ENCODE measurements around the gene LCE1E. TPM values are rescaled to one million over a fixed set of nuclear protein-coding genes. Genes with fewer than 3 reads are reported as not detected.

The LCE1E gene
- total RNA-seq: 0.59 TPM

GRCh38 chr1:152786077-152786476 is at the start of gene LCE1E:
LCE1E (plus strand) TSS chr1:152786257; CDS start chr1:152787300, 1,043 bp downstream.
- no peak for DNase-seq

DNA sequence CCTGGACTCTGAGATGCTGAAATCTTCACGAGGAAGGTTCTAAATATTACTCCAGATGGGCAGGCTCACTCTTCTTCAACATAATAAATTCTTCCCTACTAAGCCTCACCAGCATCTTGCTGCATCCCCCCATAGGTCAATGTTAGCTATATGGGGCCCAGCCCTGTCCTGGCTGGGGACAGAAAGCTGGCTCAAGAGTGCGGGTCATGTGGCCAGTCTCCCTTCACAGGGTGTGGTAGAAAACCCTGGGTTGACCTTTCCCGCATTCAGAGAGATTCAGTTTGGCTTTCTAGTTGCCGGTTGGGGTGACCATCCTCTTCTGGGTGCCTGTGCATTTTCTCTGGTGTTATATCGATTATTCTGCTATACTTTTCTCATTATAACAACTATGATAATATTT is 48.1 kb upstream of the LCE1E start:
- DNase-seq: no peak

DNA sequence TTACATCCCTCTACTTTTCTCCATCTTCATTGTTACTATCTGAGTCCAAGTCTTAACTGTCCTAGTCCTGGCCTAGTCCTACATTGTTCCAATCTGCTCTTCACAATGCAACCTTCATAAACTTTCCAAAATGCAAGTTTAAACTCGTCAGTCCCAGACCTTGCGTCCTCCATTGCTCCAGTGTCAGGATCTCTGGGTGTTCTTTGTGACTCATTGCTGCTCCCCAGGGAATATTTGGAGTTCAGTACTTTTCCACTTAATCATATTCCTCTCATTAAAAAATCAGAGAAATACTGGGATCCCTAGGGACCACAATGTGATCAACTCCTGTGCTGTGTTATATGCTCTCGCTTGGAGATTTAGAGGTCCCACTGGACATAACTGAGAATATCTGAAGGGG is 46.2 kb upstream of the LCE1E start:
- DNase-seq: no peak

GRCh38 chr1:152741656-152742055 is 44.4 kb upstream of the LCE1E start:
- DNase-seq: no peak

DNA sequence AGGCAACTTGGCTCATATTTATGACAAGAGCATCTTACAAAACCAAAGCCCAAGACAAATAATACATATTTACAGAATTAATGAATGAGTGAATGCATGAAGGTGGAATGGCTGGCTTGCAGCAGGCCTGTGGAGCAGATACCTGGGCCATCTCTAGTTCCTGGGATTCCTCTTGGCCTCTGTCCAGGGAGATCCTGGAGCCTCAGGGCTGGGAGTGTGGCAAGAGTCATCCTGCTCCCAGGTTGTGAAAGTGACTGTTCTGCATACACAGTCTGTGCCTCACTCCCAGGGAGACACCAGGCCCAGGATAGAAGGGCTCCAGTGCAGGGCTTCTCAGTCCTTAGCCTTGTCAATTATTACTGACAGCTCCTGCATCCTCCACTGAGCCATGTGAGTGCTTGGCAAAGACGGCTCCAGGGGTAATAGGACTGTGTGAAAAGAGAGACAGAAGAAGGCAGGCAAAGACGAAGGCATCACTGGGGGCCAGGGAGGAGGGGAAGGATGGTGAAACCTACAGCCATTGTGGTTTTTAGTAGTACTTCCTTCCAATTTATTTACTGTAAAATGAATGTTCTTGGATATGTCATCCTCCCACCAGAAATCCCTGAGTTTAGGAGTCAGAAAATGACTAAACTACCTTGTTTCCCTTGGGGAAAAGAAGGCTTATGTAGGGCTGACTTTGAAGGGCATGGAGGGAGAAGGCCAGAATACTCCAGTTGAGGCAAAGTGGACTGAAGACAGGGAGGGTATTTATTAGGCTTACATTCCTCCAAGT is 42.5 kb upstream of the LCE1E start:
- no peak for DNase-seq

DNA sequence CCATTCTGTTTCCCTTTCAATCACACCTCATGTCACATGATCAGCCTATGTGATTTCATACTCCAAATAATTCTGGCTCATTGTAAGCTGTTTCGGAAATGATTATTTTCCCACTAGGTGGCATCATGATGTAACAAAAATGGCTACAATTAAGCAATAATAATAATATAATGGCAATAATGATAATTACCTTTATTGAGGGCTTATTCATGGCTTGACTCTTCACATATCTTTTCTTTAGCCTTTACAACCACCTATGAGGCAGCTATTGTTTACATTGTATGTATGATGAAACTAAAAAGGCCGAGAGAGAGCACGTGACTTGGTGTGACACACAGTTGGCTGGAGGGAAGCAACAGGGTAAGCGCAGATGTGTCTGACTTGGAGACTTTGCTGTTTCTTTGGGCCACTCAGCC is 40.8 kb upstream of the LCE1E start:
- no peak for DNase-seq

GRCh38 chr1:152745765-152746444 is 40.2 kb upstream of the LCE1E start:
- DNase-seq: no peak

GRCh38 chr1:152747831-152748230 is 38.2 kb upstream of the LCE1E start:
- DNase-seq: no peak

DNA sequence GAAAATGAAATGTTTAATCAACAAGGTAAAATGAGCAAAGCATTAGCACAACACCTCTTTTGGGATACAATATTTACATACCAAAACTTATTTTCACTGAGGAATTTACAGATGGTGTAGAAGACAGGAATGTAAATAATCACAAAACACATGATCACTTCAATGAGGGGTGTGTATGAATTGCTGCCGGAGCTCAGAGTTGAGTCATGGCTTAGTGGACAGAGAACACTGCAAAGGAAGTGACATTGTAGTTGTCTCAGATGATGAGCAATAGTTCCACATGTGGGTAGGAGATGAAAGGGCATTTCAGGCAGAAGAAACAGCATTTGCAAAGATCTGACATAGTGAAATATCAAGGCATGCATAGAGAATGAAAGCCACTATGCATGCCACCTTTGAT is 33.8 kb upstream of the LCE1E start:
- no peak for DNase-seq

DNA sequence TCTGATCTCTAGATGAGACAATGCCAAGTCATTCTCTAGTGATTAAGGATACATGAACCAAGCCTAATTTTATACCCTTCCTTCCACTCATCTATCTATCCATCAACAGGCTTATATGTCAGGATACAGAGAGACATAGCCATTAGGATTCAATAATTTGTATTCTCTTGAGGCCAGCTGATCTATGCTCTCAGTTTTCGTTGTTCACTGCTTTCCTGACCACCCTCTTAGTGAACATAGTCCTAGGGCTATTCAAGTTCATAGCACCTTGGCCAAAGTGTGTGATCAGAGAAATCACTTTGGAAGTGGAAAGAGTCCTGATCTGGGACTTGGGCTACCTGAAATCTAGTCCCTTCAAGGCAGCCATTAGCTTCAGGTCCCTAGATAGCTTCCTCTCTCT is 32.5 kb upstream of the LCE1E start:
- DNase-seq: no peak

DNA sequence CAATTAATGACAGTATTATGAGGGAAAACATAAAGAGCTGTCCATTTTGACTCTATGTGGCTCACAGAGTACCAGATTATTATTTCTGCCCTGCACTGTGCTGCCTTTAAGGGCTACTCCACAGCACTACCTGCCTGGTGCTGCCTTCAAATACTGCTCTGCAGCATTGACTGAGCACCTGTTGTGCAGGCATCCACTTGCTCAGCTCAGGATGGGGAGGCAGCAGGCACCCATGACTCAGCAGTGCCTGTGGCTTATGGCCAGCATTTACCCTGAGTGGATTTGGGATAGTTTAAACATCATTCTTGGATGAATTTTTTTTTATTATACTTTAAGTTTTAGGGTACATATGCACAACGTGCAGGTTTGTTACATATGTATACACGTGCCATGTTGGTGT is 29.2 kb upstream of the LCE1E start:
- no peak for DNase-seq

DNA sequence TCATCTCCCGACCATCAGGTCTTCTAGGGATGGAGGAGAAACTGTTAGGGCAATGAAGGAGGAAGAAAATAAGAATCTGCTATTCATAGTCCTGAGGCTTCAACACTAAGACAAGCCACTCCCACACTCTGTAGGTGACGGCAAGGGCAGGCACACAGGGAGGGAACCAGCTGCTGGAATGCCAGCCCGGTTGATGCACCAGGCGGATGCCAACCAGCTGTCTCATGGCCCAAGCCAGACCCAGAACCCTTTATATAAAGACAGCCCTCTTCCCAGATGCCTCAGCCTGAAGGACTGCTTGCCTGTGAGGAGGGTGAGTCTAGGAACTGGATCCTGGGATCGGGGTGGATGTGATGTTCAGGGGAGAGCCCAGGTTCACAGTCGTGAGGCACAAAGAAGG is 28.3 kb upstream of the LCE1E start, which contains the start of gene KPRP:
Gene KPRP, plus strand, starts transcription at position 279 of the 400 bp plus-strand sequence. CDS start 1,564 bp downstream, outside the sequence.
- DNase-seq: no peak

- no peak for DNase-seq
Observed at GRCh38 chr1:152758636-152759035, 27.4 kb upstream of the LCE1E start.

GRCh38 chr1:152759453-152760173 is 26.4 kb upstream of the LCE1E start:
- no peak for DNase-seq

DNA sequence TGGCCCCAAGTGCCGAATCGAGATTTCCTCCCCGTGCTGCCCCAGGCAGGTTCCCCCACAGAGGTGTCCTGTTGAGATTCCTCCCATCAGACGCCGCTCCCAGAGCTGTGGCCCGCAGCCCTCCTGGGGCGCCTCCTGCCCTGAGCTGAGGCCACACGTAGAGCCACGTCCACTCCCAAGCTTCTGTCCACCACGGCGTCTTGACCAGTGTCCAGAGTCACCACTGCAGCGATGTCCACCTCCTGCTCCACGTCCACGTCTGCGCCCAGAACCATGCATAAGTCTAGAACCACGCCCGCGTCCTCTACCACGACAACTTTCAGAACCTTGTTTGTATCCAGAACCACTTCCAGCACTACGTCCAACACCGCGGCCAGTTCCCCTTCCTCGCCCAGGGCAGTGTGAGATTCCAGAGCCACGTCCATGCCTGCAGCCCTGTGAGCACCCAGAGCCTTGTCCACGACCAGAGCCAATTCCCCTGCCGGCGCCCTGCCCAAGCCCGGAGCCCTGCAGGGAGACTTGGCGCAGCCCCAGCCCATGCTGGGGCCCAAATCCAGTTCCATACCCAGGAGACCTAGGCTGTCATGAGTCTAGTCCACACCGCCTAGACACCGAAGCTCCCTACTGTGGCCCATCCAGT is 25.4 kb upstream of the LCE1E start:
- DNase-seq: no peak

GRCh38 chr1:152761609-152762213 is 24.3 kb upstream of the LCE1E start:
- DNase-seq: no peak

- DNase-seq: no peak
Observed at GRCh38 chr1:152768847-152769533, 17.1 kb upstream of the LCE1E start.

- DNase-seq: no peak
Observed at GRCh38 chr1:152770411-152770810, 15.6 kb upstream of the LCE1E start.

DNA sequence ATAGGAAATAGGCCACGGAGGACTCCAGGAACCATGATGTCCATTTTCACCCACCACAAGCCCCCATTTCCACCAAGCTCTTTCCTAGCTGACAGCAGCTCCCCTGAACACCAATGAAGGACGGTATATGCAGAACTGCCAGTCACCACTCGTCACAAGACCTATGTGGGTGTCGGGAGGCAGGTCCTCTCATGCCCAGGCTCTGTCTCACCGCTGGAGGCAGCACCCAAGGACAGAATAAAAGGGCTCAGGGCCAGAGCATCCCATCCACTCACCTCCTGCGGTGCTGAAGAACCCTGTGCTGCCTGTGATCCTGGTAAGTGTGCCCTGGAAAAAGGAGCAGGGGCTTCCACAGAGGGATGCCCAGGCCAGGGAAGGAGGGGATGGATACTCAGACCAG is 11.2 kb upstream of the LCE1E start, which contains the start of gene LCE1F:
Gene LCE1F, plus strand, starts transcription at position 266 of the 400 bp plus-strand sequence. CDS start 1,232 bp downstream, outside the sequence.
- no peak for DNase-seq

DNA sequence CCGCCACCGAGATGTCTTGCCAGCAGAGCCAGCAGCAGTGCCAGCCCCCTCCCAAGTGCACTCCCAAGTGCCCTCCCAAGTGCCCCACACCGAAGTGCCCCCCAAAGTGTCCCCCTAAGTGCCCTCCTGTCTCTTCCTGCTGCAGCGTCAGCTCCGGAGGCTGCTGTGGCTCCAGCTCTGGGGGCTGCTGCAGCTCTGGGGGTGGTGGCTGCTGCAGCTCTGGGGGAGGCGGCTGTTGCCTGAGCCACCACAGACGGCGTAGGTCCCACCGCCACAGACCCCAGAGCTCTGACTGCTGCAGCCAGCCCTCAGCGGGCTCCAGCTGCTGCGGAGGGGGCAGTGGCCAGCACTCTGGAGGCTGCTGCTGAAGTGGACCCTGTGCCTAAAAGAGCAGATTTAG is 9.7 kb upstream of the LCE1E start:
- DNase-seq: no peak

DNA sequence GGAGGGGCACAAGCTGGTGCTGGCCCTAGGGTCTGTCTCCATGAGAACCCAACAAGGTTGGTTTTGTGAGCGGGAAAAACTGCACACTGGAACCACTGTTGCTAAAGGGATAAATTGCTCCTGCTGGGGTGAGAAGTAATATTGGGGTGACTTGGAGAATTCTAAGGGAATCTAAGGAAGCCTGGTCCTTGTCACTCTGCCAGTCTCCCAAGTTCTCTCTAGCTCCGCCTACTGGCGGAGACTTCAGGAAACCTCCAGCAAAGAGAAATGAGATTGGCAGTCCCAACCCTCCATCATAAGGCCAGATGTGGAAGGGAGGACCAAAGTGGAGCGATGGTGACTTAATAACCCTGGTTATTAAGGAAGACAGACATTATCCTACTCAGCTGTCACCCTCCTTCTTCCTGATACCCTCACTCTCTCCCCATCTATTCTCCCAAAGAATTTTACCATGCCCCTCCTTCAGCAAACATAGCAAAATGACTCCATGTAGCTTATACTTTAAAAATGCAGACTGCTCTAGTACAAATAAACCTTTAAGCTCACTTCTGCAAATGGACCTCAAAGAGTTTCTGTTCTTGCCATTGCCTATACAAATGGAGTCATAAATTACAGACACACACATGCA is 8.4 kb upstream of the LCE1E start:
- DNase-seq: no peak
